CD4-positive, alpha-beta T cell treated with Interleukin-4 for 4 hours (primary cell): ENCODE measurements around the gene SDF4.
"Not testable (repeated sequence)": the region's sequence is repeated elsewhere in the genome, so short reads cannot be mapped to it uniquely, and the experiment has no call there.

Source experiments
- DNase-seq: peaks from one replicate; pipeline ENCODE4 v3.0.0-alpha.2; 2020

SDF4 gene

GRCh38 chr1:1259119-1259488, 27.3 kb upstream of the SDF4 start:
- DNase-seq = no peak

DNA sequence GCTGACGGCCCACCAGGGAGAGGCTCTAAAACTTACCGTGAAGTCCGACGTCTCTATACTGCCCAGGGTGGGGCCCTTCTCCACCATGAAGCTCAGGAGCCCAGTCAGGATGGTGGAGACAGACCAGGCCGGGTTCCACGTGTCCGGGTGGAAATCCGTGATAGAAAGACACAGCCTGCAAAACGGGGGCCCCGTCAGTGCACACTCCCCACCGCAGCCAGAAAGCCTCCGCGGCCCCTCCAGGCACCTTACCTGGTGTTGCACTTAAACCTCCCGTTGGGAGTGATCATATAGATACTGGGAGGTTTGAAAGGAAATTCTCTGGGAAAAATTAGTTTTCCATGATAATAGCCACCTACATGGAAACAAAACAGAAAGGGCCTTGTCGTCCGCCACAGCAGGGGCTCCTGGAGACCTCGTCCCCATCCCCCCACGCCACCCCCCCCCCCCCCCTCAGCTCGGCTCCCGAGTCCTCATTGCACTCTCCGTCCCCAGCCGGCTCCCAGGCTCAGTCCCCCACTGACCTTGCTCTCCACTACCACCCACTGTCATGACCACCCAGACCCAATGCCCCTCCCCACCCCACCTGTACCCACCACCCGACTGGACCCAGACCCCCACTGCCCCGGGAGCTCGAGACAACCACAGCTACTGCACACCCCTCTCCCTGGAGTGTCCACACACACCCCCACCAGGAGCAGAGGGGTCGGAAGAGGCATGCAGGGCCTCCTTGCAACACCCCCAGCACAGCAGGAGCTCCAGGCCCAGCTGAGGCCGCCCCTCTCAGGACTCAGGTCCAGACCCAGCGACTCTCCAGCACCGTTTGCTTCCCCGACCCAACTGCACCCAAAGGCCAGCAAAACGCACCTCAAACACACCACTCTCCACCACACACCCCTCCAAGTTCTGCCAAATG, 25.4 kb upstream of the SDF4 start:
- DNase-seq = no peak

GRCh38 chr1:1255611-1256010, 23.8 kb upstream of the SDF4 start:
- no peak for DNase-seq

GRCh38 chr1:1255078-1255477, 23.3 kb upstream of the SDF4 start:
- no peak for DNase-seq

DNA sequence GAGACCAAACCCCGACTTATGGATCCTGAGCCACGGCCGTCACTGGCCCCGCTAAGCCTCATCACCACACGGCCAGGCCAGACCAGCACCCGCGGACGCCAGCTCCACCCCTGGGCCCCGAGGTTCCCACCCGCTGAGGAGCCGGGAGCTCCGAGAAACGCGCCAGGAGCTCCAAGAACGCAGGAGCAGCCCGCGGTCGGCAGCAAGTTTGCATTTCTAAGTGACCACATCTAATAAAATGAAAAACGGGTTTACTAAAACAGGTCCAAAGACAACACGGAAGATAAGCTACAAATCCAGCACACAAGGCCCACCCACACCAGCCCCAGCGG, 22.8 kb upstream of the SDF4 start:
- DNase-seq = no peak

GRCh38 chr1:1253972-1254666, 22.3 kb upstream of the SDF4 start:
- DNase-seq = no peak

GRCh38 chr1:1253314-1253713, 21.5 kb upstream of the SDF4 start:
- DNase-seq = no peak

- peak; percentile 61 for DNase-seq
Observed at GRCh38 chr1:1250786-1251284, 19.0 kb upstream of the SDF4 start.

- DNase-seq = not testable (repeated sequence)
Observed at GRCh38 chr1:1248009-1248913, 16.5 kb upstream of the SDF4 start.

DNA sequence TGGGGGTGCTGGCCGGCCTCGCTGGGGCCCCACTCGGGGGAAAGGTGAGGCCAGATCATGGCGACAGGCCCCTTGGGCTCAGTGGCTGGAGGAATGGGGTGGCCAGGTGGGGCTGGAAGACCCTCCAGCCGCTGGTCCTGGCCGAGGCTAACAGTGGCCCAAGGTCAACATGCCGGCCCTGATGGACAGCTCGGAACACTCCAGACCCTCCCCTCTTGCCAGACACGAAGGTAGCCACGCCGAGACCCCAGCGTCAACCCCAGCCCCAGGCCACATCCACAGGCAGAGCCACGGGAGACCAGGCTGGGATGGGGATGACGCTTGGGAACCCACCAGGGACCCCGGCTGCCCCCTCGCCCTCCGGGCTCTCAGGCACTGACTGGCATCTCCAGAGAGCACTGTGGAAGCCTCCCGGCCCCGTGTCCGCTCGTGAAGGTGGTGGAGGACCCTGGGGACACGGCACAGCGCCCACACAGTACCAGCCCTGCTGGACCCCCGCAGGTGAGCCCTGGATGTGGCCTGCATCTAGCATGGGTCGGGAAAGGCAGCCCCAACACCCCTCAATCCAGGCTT, 15.6 kb upstream of the SDF4 start:
- no peak for DNase-seq

DNA sequence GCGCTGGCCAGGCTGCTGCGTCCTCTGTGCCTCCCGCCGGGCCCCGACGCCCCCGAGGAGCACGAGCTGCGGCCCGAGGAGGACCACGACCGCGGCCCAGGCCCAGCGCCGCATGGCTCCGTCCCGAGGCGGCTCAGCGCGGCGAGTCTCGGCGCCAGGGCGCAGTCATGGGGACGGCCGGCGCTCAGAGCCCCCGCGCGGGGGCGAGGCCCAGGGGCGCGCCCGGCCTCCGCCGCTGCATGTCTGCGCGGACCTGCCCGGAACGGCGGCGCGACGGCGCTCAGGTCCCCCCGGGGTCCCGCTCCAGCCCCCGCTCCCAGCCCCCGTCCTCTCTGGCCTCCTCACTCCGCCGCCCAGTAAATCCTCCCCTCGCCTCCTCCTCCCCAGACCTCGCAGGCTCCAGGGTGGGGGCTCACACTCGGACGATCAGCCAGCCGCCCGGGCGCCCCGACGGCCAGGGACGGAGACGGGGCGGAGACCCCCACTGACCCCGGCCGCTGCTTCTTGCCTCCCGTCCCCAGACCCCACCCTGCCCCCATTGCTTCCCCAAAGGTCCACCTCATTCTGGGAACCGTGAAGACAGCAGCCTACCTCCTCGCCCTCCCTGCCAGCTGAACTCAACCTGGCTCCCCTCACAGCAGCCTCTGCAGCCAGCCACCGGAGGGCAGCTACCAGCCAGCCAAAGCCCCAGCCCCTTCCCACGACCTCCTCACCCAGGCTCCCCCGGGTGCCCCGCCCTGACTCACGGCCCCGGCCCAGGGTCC, 15.0 kb upstream of the SDF4 start, which contains the start of gene C1QTNF12:
Gene C1QTNF12, minus strand, starts transcription at position 146 of the 764 bp plus-strand sequence. Its CDS starts 32 bp downstream, at position 114.
- DNase-seq = no peak

- DNase-seq = no peak
Observed at GRCh38 chr1:1245817-1246576, 14.2 kb upstream of the SDF4 start.

- DNase-seq = no peak
Observed at GRCh38 chr1:1245178-1245816, 13.5 kb upstream of the SDF4 start.

- no peak for DNase-seq
Observed at GRCh38 chr1:1244192-1244811, 12.5 kb upstream of the SDF4 start.

DNA sequence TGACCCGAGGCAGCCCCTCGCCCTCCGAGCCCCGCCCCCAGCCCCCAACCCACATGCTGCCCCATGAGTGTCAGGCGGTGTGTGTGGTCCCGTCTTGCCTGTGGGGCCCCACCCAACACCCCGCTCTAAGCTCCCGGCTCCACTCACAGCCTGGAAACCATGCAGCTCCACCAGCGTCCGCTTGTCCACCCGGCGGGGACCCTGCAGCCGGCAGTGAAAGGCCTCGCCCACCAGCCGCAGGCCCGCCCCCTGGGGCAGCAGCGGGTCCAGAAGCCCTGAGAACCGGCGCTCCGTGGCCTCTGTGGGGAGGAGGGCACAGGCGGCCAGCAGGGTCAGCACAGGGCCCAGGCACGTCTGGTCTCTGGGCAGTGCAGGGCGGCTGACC, 12.0 kb upstream of the SDF4 start:
- no peak for DNase-seq

GRCh38 chr1:1243266-1243660, 11.5 kb upstream of the SDF4 start:
- DNase-seq = no peak

GRCh38 chr1:1242461-1243265, 10.9 kb upstream of the SDF4 start:
- DNase-seq = no peak

DNA sequence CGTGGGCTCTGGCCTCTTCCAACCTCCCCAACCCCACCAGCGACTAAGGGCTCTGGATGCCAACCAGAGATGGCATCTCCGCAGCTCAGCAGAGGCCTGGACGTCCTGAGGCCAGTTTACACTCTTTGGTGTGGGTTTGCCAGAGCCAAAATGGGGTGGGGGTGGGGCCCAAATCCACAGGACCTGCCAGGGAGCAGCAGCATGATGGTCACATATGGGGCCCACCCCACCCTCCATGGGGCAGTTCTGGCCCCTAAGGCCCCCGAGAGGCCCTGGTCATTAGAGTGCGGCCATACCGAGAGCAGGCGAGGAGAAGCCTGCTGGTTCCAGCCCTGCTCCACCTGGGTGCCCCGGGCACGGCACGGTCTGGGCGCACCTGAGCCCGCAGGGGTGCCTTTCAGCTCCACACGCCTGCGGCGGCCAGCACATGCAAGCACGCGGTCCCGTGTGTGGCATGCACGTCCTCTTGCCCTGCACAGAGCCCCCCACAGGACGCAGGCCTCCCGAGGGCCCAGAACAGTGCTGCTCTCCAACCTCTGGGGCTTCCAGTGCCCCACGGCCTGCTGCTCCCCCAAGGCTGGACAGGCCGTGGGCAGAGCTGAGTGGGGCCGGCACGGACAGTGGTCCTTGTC, 9.9 kb upstream of the SDF4 start:
- DNase-seq = no peak
